ACC112 (cell line): ENCODE data around the gene ERC1.
A peak's percentile ranks its signal among the peaks of the same experiment; 100 is the strongest.

Source experiments
- H2AFZ ChIP-seq: fragments of 200-600 bp; sonication (generic); one replicate; pipeline ENCODE4 v1.6.0; 2017; ENCODE audit warnings: antibody characterized with exemption, low read length; ENCODE audit not compliant: unreplicated experiment
- H3K27ac ChIP-seq: fragments of 200-600 bp; sonication (generic); 2 replicates; pipeline ENCODE4 v1.5.1; 2014; ENCODE audit warnings: low read depth, mild to moderate bottlenecking, antibody characterized with exemption, low read length, moderate library complexity
- H3K27me3 ChIP-seq: fragments of 200-600 bp; sonication (generic); 2 replicates; pipeline ENCODE4 v1.6.1; 2014; ENCODE audit warnings: mild to moderate bottlenecking, antibody characterized with exemption, low read length, moderate library complexity, mixed read lengths; ENCODE audit not compliant: insufficient read depth
- H3K36me3 ChIP-seq: fragments of 200-600 bp; sonication (generic); 2 replicates; pipeline ENCODE4 v1.6.1; 2016; ENCODE audit warnings: mild to moderate bottlenecking, antibody characterized with exemption, low read length, moderate library complexity, mixed read lengths; ENCODE audit not compliant: insufficient read depth
- H3K4me1 ChIP-seq: fragments of 200-600 bp; sonication (generic); one replicate; pipeline ENCODE4 v1.6.1; 2016; ENCODE audit warnings: low read length, mixed read lengths; ENCODE audit not compliant: insufficient read depth, unreplicated experiment, control insufficient read depth
- H3K4me3 ChIP-seq: fragments of 200-600 bp; sonication (generic); 2 replicates; pipeline ENCODE4 v1.5.1; 2014; ENCODE audit warnings: mild to moderate bottlenecking, low read depth, low read length
- H3K79me2 ChIP-seq: fragments of 200-600 bp; sonication (generic); one replicate; pipeline ENCODE4 v1.6.0; 2016; ENCODE audit warnings: low read length; ENCODE audit not compliant: control insufficient read depth, unreplicated experiment, insufficient read depth

ERC1 gene

DNA sequence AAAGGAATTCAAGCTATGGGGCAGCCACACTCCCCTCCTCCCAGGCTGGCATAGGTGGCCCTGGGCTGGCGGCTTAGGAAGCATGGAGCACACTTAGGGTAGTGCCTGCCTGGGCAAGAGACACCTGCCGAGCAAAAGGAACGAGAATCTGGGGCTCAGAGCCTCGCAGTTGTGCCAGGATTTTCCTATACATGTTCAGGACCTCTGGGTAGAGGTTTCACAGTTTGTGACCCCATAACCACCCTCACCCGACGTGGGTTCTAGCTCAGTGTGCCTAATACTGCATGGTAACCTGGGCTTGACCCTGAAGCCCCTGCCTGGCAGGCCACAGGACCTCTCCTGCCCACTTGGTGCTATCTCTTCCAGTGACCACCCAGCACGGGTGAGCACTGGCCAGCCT, 503.8 kb downstream of the ERC1 start:
- no peak overlapping the region for H2AFZ ChIP-seq
- H3K27ac ChIP-seq = no peak overlapping the region
- peaks cover 24% of the 10 kb centered on the region for H3K36me3 ChIP-seq
- H3K79me2 ChIP-seq = no peaks in the 10 kb centered on the region
- H3K4me3 ChIP-seq = no peak overlapping the region
- H3K4me1 ChIP-seq = peaks cover 10% of the 10 kb centered on the region
- no peaks in the 10 kb centered on the region for H3K27me3 ChIP-seq

DNA sequence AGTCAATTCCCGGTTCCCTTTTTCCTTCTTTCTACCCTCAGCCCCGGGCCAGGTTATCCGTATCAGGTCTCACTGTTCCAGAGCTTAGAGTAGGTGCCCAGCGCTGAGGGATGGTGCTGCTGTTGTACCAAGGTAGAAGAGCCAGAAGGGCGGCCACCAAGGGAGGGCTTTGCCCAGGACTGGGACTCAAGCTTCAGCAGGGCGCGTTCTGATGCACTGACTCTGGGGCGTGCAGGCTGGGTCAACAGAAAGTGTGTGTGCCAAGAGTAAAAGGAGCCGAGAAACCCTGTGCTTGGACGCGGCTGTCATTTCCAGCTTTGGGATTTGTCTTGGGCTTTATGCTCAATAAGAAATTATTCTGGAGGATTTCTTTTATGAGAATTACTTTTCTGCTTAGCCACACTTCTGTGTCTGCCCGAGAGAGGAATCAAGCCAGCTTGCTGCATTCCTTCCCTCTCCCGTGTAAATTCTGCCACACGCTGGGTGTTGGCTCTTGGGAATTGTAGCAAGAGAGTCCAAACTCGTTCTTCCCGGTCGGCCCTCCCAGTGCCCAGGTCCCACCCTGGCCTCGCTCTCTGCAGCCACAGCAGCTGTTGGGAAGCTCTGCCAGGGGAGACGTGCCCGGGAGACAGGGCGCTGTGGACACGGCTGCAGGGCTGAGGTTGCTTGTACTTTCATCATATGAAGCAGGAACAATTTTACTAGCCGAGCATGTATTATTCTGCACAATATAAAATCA, 505.3 kb downstream of the ERC1 start:
- Histone ChIP-seq H3K4me3 (peak overlapping the region; percentile 47; the same call in 1 of the 2 replicates), H2AFZ (peak overlapping the region; percentile 14)

DNA sequence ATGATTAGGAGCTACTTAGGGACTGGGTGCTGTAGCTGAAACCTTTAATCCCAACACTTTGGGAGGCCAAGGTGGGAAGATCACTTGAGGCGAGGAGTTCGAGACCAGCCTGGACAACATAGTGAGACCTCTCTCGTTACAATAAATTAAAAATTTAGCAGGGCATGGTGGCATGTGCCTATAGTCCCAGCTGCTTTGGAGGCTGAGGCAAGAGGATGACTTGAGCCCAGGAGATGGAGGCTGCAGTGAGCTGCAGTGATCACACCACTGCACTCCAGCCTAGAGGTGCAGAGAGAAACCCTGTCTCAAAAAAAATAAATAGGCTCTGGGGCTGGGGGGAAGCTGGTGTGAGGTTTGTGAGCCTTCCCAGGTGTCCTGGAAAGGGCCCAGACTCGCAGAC, 506.1 kb downstream of the ERC1 start:
- no peak overlapping the region for H2AFZ ChIP-seq
- H3K4me1 ChIP-seq = peaks cover 16% of the 10 kb centered on the region
- no peaks in the 10 kb centered on the region for H3K79me2 ChIP-seq
- H3K4me3 ChIP-seq = no peak overlapping the region
- H3K27me3 ChIP-seq = no peaks in the 10 kb centered on the region
- no peak overlapping the region for H3K27ac ChIP-seq
- peaks cover 6% of the 10 kb centered on the region; the same call in 1 of the 2 replicates for H3K36me3 ChIP-seq

More for the DNA sequence above, 505.3 kb downstream of the ERC1 start:
- Histone ChIP-seq H3K27me3 (no peaks in the 10 kb centered on the region), H3K4me1 (peaks cover 16% of the 10 kb centered on the region), H3K27ac (no peak overlapping the region), H3K79me2 (no peaks in the 10 kb centered on the region), H3K36me3 (peaks cover 11% of the 10 kb centered on the region; the same call in 1 of the 2 replicates)

DNA sequence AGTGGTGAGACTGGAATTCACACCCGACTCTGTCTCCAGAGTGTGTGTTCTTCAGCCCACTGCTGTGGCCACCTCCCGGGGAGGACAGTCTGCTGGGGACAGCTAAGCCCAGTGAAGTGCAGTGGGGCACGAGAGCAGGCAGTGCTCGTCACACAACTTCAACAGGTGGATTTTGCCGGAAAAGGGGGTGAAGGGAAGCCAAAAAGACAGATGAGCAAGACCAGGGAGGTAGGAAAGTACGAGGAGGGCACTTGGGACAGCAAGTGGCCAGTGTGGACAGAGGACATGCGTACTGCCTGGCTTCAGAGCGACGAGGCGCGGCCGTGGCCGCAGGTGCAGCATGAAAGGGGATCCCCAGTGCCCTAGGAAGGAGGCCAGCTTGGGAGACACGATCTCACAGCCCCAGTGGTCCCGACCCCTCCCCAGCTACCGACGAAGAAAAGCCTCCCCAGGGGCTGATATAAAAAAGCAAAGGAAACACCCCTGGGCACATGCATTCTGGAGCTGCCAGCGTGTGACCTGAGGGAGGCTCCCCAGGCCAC, 507.2 kb downstream of the ERC1 start:
- Histone ChIP-seq H3K79me2 (no peaks in the 10 kb centered on the region), H3K27me3 (no peaks in the 10 kb centered on the region), H3K4me3 (no peak overlapping the region), H3K27ac (no peak overlapping the region), H3K4me1 (peaks cover 16% of the 10 kb centered on the region), H2AFZ (no peak overlapping the region), H3K36me3 (0 out of 2 replicates have a peak, but pooled peaks cover 3% of the 10 kb centered on the region)

DNA sequence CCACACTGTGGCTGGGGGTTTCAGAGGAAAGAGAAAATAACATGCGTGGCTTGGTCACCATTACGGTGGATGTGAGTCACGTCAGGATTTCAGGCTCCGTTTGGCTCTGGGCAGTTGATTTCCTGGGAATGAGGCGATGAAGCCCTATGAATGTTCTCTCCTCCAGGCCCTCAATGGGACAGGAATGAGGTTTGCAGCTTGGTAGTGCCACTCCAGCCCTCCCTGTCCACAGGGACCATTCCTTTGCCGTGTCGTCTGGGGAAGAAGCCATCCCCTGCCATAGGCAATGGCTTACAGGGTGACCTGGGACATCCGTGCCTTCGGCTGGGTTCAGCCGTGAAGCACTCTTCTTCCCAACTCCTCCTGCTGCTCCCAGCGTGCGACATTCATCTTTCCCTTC, 508.3 kb downstream of the ERC1 start:
- Histone ChIP-seq H3K4me3 (no peak overlapping the region), H2AFZ (no peak overlapping the region), H3K4me1 (peaks cover 16% of the 10 kb centered on the region), H3K27ac (no peak overlapping the region), H3K27me3 (no peaks in the 10 kb centered on the region), H3K36me3 (no peaks in the 10 kb centered on the region), H3K79me2 (no peaks in the 10 kb centered on the region)

DNA sequence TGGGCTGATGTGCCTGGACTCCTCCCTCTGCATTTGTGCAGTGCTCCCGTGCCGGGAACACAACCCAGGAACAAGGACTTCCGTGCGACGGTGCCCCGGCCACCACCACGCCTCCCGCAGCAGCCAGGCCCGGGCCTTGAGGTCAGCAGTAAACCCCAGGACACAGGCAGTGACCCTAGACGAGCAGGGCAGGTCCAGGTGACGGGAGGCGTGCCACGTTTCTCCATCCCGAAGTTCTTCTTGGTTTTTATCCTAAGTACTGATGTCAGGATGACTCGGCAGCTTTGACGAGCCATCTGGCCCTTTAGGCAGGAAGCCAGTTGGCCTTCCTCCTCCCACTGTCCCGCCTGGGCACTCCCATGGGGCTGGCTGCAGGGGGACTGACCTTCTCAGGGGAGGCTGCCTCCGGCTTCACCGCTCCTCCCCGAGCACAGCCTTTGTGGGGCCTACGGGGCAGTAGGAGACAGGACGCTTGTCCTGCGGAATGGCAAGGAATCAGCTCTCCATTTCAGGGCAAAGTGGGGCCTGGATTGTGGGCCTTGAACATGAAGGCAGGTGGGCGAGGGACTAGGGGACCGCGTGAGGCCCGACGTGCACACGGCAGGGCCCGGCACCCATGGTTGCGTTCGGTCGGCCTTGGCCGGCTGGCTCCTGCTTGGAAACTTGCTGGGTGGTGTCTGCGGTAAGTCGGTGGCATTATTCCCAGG, 509.2 kb downstream of the ERC1 start:
- peaks cover 16% of the 10 kb centered on the region for H3K4me1 ChIP-seq
- H3K79me2 ChIP-seq = no peaks in the 10 kb centered on the region
- H3K4me3 ChIP-seq = no peak overlapping the region
- no peaks in the 10 kb centered on the region for H3K27me3 ChIP-seq
- H3K36me3 ChIP-seq = no peaks in the 10 kb centered on the region
- H2AFZ ChIP-seq = no peak overlapping the region
- no peak overlapping the region for H3K27ac ChIP-seq

DNA sequence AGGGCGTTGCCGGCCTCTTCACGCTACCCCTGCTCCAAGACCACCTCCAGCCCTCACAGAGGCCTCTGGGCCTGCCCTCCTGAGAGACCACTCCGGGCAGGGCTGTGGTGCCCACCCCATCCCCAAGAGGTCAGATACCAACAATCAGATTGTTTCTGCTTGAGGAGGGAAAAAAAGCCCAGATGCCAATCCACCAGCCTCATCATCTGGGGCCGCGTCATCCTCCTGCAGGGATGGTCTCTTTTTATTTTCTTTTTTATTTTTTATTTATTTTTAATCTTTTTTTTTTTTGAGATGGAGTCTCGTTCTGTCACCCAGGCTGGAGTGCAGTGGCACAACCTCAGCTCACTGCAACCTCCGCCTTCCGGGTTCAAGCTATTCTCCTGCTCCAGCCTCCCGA, 510.0 kb downstream of the ERC1 start:
- Histone ChIP-seq H3K27me3 (no peaks in the 10 kb centered on the region), H2AFZ (no peak overlapping the region), H3K4me3 (no peak overlapping the region), H3K4me1 (peaks cover 16% of the 10 kb centered on the region), H3K27ac (no peak overlapping the region), H3K36me3 (no peaks in the 10 kb centered on the region), H3K79me2 (no peaks in the 10 kb centered on the region)

DNA sequence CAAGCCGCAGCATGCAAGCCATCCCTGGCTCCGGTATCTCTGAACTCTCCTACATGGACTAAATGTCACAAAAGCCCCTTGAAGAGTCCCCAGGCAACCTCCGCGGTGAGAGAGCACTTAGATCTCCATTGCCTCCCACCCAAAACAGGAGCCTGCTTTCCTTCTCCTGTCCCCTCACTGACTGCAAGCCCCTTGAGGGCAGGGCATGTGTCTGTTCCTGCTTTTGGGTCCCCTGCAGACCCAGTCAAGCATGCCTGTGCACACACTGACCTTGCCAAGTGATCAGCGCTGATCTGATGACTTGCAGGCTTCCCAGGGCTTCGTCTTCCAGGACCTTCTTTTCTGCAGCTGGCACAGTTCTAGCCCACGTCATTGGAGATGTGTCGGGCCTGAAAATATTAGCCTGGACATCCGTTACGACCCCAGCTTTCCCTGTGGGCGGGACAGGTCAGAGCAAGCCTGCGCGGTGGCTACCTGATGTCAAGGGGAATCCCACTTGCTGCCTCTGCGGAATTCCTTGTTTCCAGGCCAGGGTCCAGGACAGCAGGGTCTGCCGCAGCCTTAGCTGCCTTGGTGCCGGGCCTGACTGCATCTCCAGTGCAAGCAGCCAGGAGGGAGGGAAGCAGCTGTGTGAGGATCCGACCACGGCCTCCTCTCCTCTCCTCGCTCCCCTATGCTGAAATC, 510.8 kb downstream of the ERC1 start:
- Histone ChIP-seq H3K27me3 (no peaks in the 10 kb centered on the region), H3K4me3 (no peak overlapping the region), H3K27ac (no peak overlapping the region), H3K4me1 (peaks cover 7% of the 10 kb centered on the region), H3K36me3 (no peaks in the 10 kb centered on the region), H3K79me2 (no peaks in the 10 kb centered on the region), H2AFZ (no peak overlapping the region)

DNA sequence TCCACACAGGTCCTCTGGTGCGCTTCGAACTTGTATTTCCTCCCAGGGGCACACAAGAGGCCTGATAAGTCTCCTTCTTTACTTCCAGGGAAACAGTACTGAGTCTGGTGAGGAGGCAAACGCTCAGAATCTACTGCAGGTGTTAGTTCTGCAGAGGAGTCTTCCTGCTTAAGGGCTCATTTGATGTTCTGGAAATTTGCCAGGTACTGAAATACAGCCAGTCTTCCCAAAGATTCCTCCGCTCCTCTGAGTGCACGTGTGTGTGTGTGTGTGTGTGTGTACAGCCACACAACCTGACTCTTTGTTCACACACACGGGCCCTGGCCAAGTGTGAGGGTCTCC, 511.3 kb downstream of the ERC1 start:
- Histone ChIP-seq H3K27me3 (no peaks in the 10 kb centered on the region), H2AFZ (no peak overlapping the region), H3K79me2 (no peaks in the 10 kb centered on the region), H3K27ac (no peak overlapping the region), H3K4me3 (no peak overlapping the region), H3K36me3 (no peaks in the 10 kb centered on the region), H3K4me1 (peaks cover 6% of the 10 kb centered on the region)

DNA sequence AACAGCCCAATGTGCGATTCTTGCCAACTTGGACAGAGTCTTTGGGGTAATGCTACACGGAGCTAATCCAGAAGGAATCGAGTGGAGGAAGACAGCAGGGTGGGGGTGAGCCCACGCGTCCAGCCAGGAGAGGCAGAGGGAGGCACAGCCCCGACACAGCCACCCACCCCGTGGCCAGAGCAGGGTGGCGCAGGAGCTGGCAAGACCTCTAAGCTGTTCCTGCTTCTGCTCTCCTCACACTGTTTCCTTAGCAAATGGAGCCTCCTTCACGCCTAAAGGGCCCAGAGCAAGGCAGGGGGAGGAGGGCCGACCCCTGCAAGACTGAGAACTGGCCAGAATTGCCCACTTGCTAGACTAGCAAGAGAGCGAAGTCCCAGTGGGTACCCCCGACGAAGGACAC, 511.8 kb downstream of the ERC1 start:
- Histone ChIP-seq H2AFZ (no peak overlapping the region), H3K27me3 (no peaks in the 10 kb centered on the region), H3K79me2 (no peaks in the 10 kb centered on the region), H3K4me1 (peaks cover 6% of the 10 kb centered on the region), H3K27ac (no peak overlapping the region), H3K36me3 (no peaks in the 10 kb centered on the region), H3K4me3 (no peak overlapping the region)
